Measurements from ENCODE around the gene COL4A3. TPM values are rescaled to one million over a fixed set of nuclear protein-coding genes. Genes with fewer than 3 reads are reported as not detected.
A peak's percentile ranks its signal among the peaks of the same experiment; 100 is the strongest.

COL4A3 gene
- polyA plus RNA-seq, 1 donor (not counting 4 experiments of a cell fraction or from before 2014, with no cell fraction given) = not detected

DNA sequence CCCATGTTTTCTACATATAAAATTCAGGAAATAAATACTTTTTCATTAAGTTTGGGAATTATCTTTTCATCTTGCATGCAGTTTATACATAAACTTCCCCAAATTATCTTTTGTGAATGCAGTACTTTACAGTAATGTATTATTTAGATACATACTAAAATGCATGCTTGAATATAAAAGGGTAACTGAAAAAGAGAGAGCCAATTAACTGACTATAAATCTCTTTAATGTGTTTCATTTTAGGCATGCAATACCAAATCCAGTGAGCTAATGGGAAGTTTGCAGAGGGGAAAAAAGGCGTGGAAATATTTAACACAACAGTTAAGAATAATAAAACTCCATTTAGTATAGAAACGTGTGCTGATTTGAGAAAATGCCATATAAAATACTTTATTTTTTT, 39.6 kb upstream of the COL4A3 start:
- dilution Hi-C loops (cut with MboI; ENCODE audit: extremely low pct_ligation_motif_present, low sequenced_read_pairs) = no loop called here
- DNase-seq (ENCODE audit: low read depth, low spot score) = no peak
- H3K79me2 ChIP-seq (ENCODE audit: control insufficient read depth, insufficient read depth, low read length) = no peaks in the 10 kb centered on the region
- no peak overlapping the region for H3K4me3 ChIP-seq (ENCODE audit: control insufficient read depth in 2 of 3, extremely low read depth in 1 of 3, insufficient read depth in 2 of 3, low read depth in 1 of 3, low read length in 3 of 3)
- no peak for FAIRE-seq
- H2AFZ ChIP-seq (ENCODE audit: control insufficient read depth, low read length) = no peak overlapping the region
- TF ChIP-seq EZH2 (IDR thresholded peaks at IDR 0.05; ENCODE audit: low read length) = no peak
- TF ChIP-seq, protein P1, sequence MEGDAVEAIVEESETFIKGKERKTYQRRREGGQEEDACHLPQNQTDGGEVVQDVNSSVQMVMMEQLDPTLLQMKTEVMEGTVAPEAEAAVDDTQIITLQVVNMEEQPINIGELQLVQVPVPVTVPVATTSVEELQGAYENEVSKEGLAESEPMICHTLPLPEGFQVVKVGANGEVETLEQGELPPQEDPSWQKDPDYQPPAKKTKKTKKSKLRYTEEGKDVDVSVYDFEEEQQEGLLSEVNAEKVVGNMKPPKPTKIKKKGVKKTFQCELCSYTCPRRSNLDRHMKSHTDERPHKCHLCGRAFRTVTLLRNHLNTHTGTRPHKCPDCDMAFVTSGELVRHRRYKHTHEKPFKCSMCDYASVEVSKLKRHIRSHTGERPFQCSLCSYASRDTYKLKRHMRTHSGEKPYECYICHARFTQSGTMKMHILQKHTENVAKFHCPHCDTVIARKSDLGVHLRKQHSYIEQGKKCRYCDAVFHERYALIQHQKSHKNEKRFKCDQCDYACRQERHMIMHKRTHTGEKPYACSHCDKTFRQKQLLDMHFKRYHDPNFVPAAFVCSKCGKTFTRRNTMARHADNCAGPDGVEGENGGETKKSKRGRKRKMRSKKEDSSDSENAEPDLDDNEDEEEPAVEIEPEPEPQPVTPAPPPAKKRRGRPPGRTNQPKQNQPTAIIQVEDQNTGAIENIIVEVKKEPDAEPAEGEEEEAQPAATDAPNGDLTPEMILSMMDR (optimal IDR thresholded peaks at IDR 0.05 in 1 of 3, IDR thresholded peaks at IDR 0.05 in 1 of 3, conservative IDR thresholded peaks at IDR 0.05 in 1 of 3; ENCODE audit: extremely low read depth in 1 of 3, insufficient read depth in 2 of 3, low read length in 3 of 3) = no peak
- no peaks in the 10 kb centered on the region for H3K9me1 ChIP-seq (ENCODE audit: control insufficient read depth, extremely low read depth, insufficient read depth, low read length)
- H3K9me3 ChIP-seq (ENCODE audit: control insufficient read depth, low read depth, low read length) = no peaks in the 10 kb centered on the region
- no peak overlapping the region for H3K27ac ChIP-seq (ENCODE audit: control insufficient read depth, insufficient read depth, low read length)
- H3K36me3 ChIP-seq (ENCODE audit: control insufficient read depth in 2 of 2, extremely low read depth in 1 of 2, insufficient read depth in 2 of 2, low read length in 2 of 2) = no peaks in the 10 kb centered on the region
- H3K9ac ChIP-seq (ENCODE audit: control insufficient read depth, extremely low read depth, insufficient read depth, low read length) = no peak overlapping the region
- H3K27me3 ChIP-seq (ENCODE audit: control insufficient read depth, extremely low read depth, insufficient read depth, low read length) = peaks cover 3% of the 10 kb centered on the region
- no peaks in the 10 kb centered on the region for H3K4me1 ChIP-seq (ENCODE audit: control insufficient read depth, extremely low read depth, insufficient read depth, low read length)
- no peaks in the 10 kb centered on the region for H4K20me1 ChIP-seq (ENCODE audit: control insufficient read depth, extremely low read depth, insufficient read depth, low read length)
- no peak overlapping the region for H3K4me2 ChIP-seq (ENCODE audit: control insufficient read depth, extremely low read depth, insufficient read depth, low read depth, low read length)

DNA sequence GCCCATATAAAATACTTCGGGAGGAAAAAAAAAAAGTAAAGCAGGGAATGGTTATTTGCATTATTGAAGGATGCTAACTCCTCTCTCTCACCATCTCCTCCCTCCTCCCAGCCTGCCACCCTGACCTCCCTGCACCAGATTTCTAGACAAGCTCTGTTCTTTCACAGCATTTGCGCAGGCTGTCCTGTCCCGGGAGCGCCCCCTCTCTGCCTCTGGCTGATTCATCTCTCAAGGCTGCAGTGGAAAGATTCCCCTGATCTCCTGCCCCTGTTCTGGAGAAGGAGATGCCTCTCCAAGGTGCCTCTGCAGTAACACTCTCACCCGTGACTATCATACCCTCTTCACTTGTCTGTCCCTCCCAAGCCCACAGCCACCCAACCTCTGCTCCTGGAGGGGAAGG, 38.9 kb upstream of the COL4A3 start:
- Histone ChIP-seq H3K4me1 (ENCODE audit: control insufficient read depth, extremely low read depth, insufficient read depth, low read length) (no peaks in the 10 kb centered on the region), H3K36me3 (ENCODE audit: control insufficient read depth in 2 of 2, extremely low read depth in 1 of 2, insufficient read depth in 2 of 2, low read length in 2 of 2) (no peaks in the 10 kb centered on the region), H3K9ac (ENCODE audit: control insufficient read depth, extremely low read depth, insufficient read depth, low read length) (no peak overlapping the region), H3K4me3 (ENCODE audit: control insufficient read depth in 2 of 3, extremely low read depth in 1 of 3, insufficient read depth in 2 of 3, low read depth in 1 of 3, low read length in 3 of 3) (no peak overlapping the region), H3K27ac (ENCODE audit: control insufficient read depth, insufficient read depth, low read length) (no peak overlapping the region), H3K27me3 (ENCODE audit: control insufficient read depth, extremely low read depth, insufficient read depth, low read length) (peaks cover 3% of the 10 kb centered on the region), H3K9me3 (ENCODE audit: control insufficient read depth, low read depth, low read length) (no peaks in the 10 kb centered on the region), H3K79me2 (ENCODE audit: control insufficient read depth, insufficient read depth, low read length) (no peaks in the 10 kb centered on the region), H3K9me1 (ENCODE audit: control insufficient read depth, extremely low read depth, insufficient read depth, low read length) (no peaks in the 10 kb centered on the region), H4K20me1 (ENCODE audit: control insufficient read depth, extremely low read depth, insufficient read depth, low read length) (no peaks in the 10 kb centered on the region), H3K4me2 (ENCODE audit: control insufficient read depth, extremely low read depth, insufficient read depth, low read depth, low read length) (no peak overlapping the region), H2AFZ (ENCODE audit: control insufficient read depth, low read length) (no peak overlapping the region)
- DNase-seq (ENCODE audit: low read depth, low spot score) (no peak), FAIRE-seq (no peak)
- dilution Hi-C loops (cut with MboI; ENCODE audit: extremely low pct_ligation_motif_present, low sequenced_read_pairs) = no loop called here
- TF ChIP-seq, protein P1 (optimal IDR thresholded peaks at IDR 0.05 in 1 of 3, IDR thresholded peaks at IDR 0.05 in 1 of 3, conservative IDR thresholded peaks at IDR 0.05 in 1 of 3; ENCODE audit: extremely low read depth in 1 of 3, insufficient read depth in 2 of 3, low read length in 3 of 3) = peak in 1 of 3 experiments; percentile 9
- no peak for TF ChIP-seq EZH2 (IDR thresholded peaks at IDR 0.05; ENCODE audit: low read length)

All from keratinocyte (primary cell).